Measurements from ENCODE around the gene CLP1.

CLP1 gene

GRCh38 chr11:57657194-57658022, at the start of gene CLP1:
CLP1 (plus strand) TSS chr11:57657762; CDS start chr11:57659477, 1,715 bp downstream.
- peak; percentile 98 to 99 for DNase-seq

- no peak for DNase-seq
Measured at GRCh38 chr11:57610170-57610569, 47.4 kb upstream of the CLP1 start.

GRCh38 chr11:57614234-57614772, 43.3 kb upstream of the CLP1 start:
- no peak for DNase-seq

- no peak for DNase-seq
Measured at GRCh38 chr11:57615308-57615707, 42.3 kb upstream of the CLP1 start.

- DNase-seq: no peak
Measured at GRCh38 chr11:57616595-57616994, 41.0 kb upstream of the CLP1 start.

- DNase-seq: no peak
Measured at GRCh38 chr11:57618438-57618837, 39.1 kb upstream of the CLP1 start.

- peak in 1 of 2 experiments; percentile 27 for DNase-seq
Measured at GRCh38 chr11:57619331-57619730, 38.2 kb upstream of the CLP1 start.

GRCh38 chr11:57620467-57620866, 37.1 kb upstream of the CLP1 start:
- DNase-seq: no peak

GRCh38 chr11:57622263-57622662, 35.3 kb upstream of the CLP1 start:
- DNase-seq: no peak

GRCh38 chr11:57624864-57625263, 32.7 kb upstream of the CLP1 start:
- DNase-seq: no peak

- DNase-seq: no peak
Measured at GRCh38 chr11:57626895-57627294, 30.7 kb upstream of the CLP1 start.

- DNase-seq: no peak
Measured at GRCh38 chr11:57630171-57630570, 27.4 kb upstream of the CLP1 start.

GRCh38 chr11:57632116-57632515, 25.4 kb upstream of the CLP1 start:
- DNase-seq: no peak

GRCh38 chr11:57633394-57634070, 24.0 kb upstream of the CLP1 start:
- DNase-seq: no peak

GRCh38 chr11:57634311-57634710, 23.3 kb upstream of the CLP1 start:
- DNase-seq: no peak

- no peak for DNase-seq
Measured at GRCh38 chr11:57635246-57635645, 22.3 kb upstream of the CLP1 start.

GRCh38 chr11:57637626-57638004, 19.9 kb upstream of the CLP1 start:
- DNase-seq: no peak

GRCh38 chr11:57638005-57638781, 19.4 kb upstream of the CLP1 start:
- peak; percentile 88 to 90 for DNase-seq

- no peak for DNase-seq
Measured at GRCh38 chr11:57638811-57639320, 18.7 kb upstream of the CLP1 start.

GRCh38 chr11:57639321-57640067, 18.1 kb upstream of the CLP1 start:
- peak; percentile 90 to 93 for DNase-seq

- no peak for DNase-seq
Measured at GRCh38 chr11:57640068-57640800, 17.3 kb upstream of the CLP1 start.

All from Kasumi-1 (cell line).